Prostate gland (tissue), 2 donors: ENCODE results near the gene SEC31B. TPM values are rescaled to one million over a fixed set of nuclear protein-coding genes. Genes with fewer than 3 reads are reported as not detected.

ENCODE experiments used
- DNase-seq: peaks from one replicate; pipeline ENCODE4 v3.0.0-alpha.2; 2019; ENCODE audit warnings: low spot score
- H3K27ac ChIP-seq, 2 donors: fragments of 200-600 bp; sonication (generic); 2 replicates each; pipeline ENCODE4 v1.5.1; 2017 to 2019
- H3K27me3 ChIP-seq: fragments of 200-600 bp; sonication (generic); replicated peaks from 2 replicates; pipeline ENCODE4 v1.5.1; 2019; ENCODE audit not compliant: insufficient read depth
- H3K36me3 ChIP-seq, 2 donors: fragments of 200-600 bp; sonication (generic); 1 replicate in 1 of 2; 2 replicates in 1 of 2; pipeline versions ENCODE4 v1.5.1 to v1.8.1; 2017 to 2019
- H3K4me1 ChIP-seq: fragments of 200-600 bp; sonication (generic); replicated peaks from 2 replicates; pipeline ENCODE4 v1.5.1; 2019
- H3K4me3 ChIP-seq, 2 donors: fragments of 200-600 bp; sonication (generic); 2 replicates each; pipeline ENCODE4 v1.5.1; 2017 to 2019
- H3K9me3 ChIP-seq: fragments of 200-600 bp; sonication (generic); 2 replicates; pipeline ENCODE4 v1.5.1; 2017
- POLR2A ChIP-seq: fragments of 450-650 bp; IDR thresholded peaks from one replicate; pipeline ENCODE4 v1.6.1; 2016; ENCODE audit warnings: antibody characterized with exemption, mild to moderate bottlenecking
- POLR2AphosphoS5 ChIP-seq: sonication (generic); formaldehyde crosslinking; IDR thresholded peaks from one replicate; pipeline ENCODE4 v1.6.1; 2017; ENCODE audit warnings: antibody characterized with exemption
- WGBS: methylation state at CpG from one replicate; pipeline ENCODE4 v1.1.5; 2018; 5-methylcytosine and 5-hydroxymethylcytosine counted together
- intact Hi-C: fragments of 100-400 bp; cut with DNase I; formaldehyde crosslinking; loops from one replicate; pipeline ENCODE4 v1.14.2; 2022
- total RNA-seq, 2 donors: library from RNA; depleted of rRNA; stranded (reverse); fragments of >200 nt; gene quantifications; one replicate each; pipeline ENCODE4 v1.1.0, GENCODE V29; 2016
- TF ChIP-seq, protein P1 (sequence below), 4 experiments: fragments of 200-600 bp in 2 of 4; fragments of 450-650 bp in 2 of 4; sonication (generic) in 2 of 4; IDR thresholded peaks; 1 replicate in 3 of 4; 2 replicates in 1 of 4; pipeline ENCODE4 v1.5.1; 2016 to 2019; ENCODE audit warnings: antibody characterized with exemption in 4 of 4, mild to moderate bottlenecking in 2 of 4, moderate library complexity in 2 of 4

The SEC31B gene
- total RNA-seq, 2 donors from 2014 or later, result 10.5 to 17.3 TPM

GRCh38 chr10:100509241-100509840 lies 10.3 kb downstream of the SEC31B start:
- no peak overlapping the region for H3K27ac ChIP-seq
- no peaks in the 10 kb centered on the region for H3K9me3 ChIP-seq
- no peak overlapping the region for H3K4me3 ChIP-seq
- no peak for DNase-seq
- intact Hi-C loops, result no loop called here
- TF ChIP-seq POLR2AphosphoS5, result no peak
- TF ChIP-seq, protein P1, sequence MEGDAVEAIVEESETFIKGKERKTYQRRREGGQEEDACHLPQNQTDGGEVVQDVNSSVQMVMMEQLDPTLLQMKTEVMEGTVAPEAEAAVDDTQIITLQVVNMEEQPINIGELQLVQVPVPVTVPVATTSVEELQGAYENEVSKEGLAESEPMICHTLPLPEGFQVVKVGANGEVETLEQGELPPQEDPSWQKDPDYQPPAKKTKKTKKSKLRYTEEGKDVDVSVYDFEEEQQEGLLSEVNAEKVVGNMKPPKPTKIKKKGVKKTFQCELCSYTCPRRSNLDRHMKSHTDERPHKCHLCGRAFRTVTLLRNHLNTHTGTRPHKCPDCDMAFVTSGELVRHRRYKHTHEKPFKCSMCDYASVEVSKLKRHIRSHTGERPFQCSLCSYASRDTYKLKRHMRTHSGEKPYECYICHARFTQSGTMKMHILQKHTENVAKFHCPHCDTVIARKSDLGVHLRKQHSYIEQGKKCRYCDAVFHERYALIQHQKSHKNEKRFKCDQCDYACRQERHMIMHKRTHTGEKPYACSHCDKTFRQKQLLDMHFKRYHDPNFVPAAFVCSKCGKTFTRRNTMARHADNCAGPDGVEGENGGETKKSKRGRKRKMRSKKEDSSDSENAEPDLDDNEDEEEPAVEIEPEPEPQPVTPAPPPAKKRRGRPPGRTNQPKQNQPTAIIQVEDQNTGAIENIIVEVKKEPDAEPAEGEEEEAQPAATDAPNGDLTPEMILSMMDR (IDR thresholded peaks at IDR 0.05), result no peak
- TF ChIP-seq POLR2A, result no peak
- WGBS, result 52% methylated on average over 8 of the region's 8 CpGs
- H3K4me1 ChIP-seq, result no peaks in the 10 kb centered on the region
- H3K36me3 ChIP-seq, result no peaks in the 10 kb centered on the region
- no peaks in the 10 kb centered on the region for H3K27me3 ChIP-seq

- Histone ChIP-seq H3K9me3 (no peaks in the 10 kb centered on the region), H3K4me3 (no peak overlapping the region), H3K27ac (no peak overlapping the region), H3K36me3 (no peaks in the 10 kb centered on the region), H3K4me1 (no peaks in the 10 kb centered on the region), H3K27me3 (no peaks in the 10 kb centered on the region)
- intact Hi-C loops, result no loop called here
- WGBS, result 50% methylated on average over 3 of the region's 3 CpGs
- TF ChIP-seq, protein P1 (IDR thresholded peaks at IDR 0.05), result peak in 3 of 4 experiments; percentile 14 to 59 (median 57)
- no peak for TF ChIP-seq POLR2A
- no peak for DNase-seq
Observed at GRCh38 chr10:100508691-100509150, 10.9 kb downstream of the SEC31B start.

DNA sequence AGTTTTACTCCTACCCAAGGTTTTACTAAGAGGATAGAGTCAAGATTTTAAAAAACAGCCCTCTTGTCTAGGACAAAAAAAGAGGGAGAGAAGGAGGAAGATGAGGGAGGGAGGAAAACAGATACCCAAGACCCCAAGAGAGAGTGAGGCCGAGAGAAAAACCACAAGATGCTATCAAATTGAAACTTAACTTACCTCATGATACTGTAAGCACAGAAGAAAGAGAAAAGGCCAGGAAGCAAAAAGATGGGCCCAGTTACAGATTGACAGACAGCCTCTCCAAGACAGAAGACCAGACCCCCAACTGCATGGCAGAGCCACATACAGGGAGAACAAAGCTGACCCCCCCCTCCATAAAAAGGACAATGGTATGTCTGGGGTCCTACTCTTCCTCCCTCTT lies 11.4 kb downstream of the SEC31B start:
- intact Hi-C loops, result no loop called here
- 68% methylated on average over 1 of the region's 1 CpG for WGBS

DNA sequence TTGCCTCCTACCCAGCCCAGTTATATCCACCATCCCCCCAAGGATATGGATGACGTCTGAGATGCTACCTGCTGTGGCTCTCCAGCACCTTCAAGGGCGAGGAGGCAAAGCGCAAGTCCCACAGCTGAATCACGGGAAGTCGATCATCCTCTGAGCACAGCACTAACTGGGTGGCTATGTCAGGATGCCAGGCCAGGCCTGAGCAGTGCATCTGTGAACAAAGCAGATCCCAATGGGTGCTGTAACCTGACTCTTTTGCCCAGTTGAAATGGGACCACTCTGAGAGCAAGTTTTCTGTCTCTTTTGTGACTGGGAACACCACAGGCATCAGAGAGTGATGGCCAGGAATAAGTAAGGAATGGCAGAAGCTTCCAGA lies 12.3 kb downstream of the SEC31B start:
- no peaks in the 10 kb centered on the region for H3K36me3 ChIP-seq

More for the DNA sequence above, 11.4 kb downstream of the SEC31B start:
- no peaks in the 10 kb centered on the region for H3K27me3 ChIP-seq
- no peak overlapping the region for H3K27ac ChIP-seq
- no peak for DNase-seq
- no peaks in the 10 kb centered on the region for H3K9me3 ChIP-seq
- no peaks in the 10 kb centered on the region for H3K4me1 ChIP-seq
- H3K4me3 ChIP-seq, result no peak overlapping the region
- H3K36me3 ChIP-seq, result no peaks in the 10 kb centered on the region
- TF ChIP-seq POLR2AphosphoS5, result no peak
- TF ChIP-seq, protein P1 (IDR thresholded peaks at IDR 0.05), result no peak
- TF ChIP-seq POLR2A, result no peak

More for the DNA sequence above, 12.3 kb downstream of the SEC31B start:
- H3K4me1 ChIP-seq, result no peaks in the 10 kb centered on the region
- no peak for DNase-seq
- intact Hi-C loops, result no loop called here
- TF ChIP-seq POLR2AphosphoS5, result no peak
- TF ChIP-seq POLR2A, result no peak
- TF ChIP-seq, protein P1 (IDR thresholded peaks at IDR 0.05), result no peak
- no peaks in the 10 kb centered on the region for H3K27me3 ChIP-seq
- no peak overlapping the region for H3K27ac ChIP-seq
- 98% methylated on average over 5 of the region's 5 CpGs for WGBS
- H3K4me3 ChIP-seq, result no peak overlapping the region
- H3K9me3 ChIP-seq, result no peaks in the 10 kb centered on the region
